Measurements from ENCODE around the gene GPSM1. TPM values are rescaled to one million over a fixed set of nuclear protein-coding genes. Genes with fewer than 3 reads are reported as not detected.

Gene GPSM1
- total RNA-seq, 1 experiment from 2014 or later: 24.7 TPM

DNA sequence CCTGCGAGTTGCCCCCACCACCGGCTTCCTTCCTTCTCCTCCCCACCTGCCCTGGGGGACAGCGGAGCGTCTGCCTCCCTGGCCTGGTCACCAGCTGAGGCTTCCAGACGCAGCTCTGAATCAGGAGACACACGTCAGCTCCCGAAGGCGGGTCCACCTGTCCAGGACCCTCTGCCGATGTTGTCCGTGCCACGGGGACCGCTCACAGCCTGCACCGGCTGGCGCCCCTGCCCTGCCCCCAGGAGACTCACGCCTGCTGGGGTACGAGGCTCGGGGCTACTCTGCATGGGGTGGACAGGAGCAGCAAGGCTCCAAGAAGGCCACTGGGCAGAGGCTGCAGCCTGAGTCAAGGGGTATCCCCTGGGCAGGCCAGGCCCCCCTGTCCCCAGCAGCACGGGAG is 21.5 kb upstream of the GPSM1 start:
- Mint-ChIP-seq H3K9me3 (no peaks in the 10 kb centered on the region), H3K27me3 (ENCODE audit: low read depth) (no peaks in the 10 kb centered on the region), H3K27ac (no peak overlapping the region), H3K36me3 (ENCODE audit: insufficient read depth in 1 of 3, low read depth in 3 of 3) (no peaks in the 10 kb centered on the region), H3K4me3 (no peak overlapping the region), H3K4me1 (no peaks in the 10 kb centered on the region)
- no peaks in the 10 kb centered on the region for H3K79me2 ChIP-seq (ENCODE audit: insufficient read depth, low read length)
- DNase-seq: no peak
- H4K8ac ChIP-seq (replicated peaks; ENCODE audit: insufficient read length, low read depth, low read length): no peak overlapping the region
- no peak overlapping the region for H2AK5ac ChIP-seq (ENCODE audit: insufficient read length, low read length)
- H3K14ac ChIP-seq (ENCODE audit: insufficient read depth, low read length): no peak overlapping the region
- H4K5ac ChIP-seq (ENCODE audit: insufficient read length, low read depth, low read length): no peak overlapping the region
- H3K4me2 ChIP-seq (ENCODE audit: insufficient read depth, insufficient read length, low read length): no peak overlapping the region
- no peak overlapping the region for H3K56ac ChIP-seq (ENCODE audit: insufficient read length, low read depth, low read length)
- H3K4me1 ChIP-seq (ENCODE audit: insufficient read depth, low read length): no peaks in the 10 kb centered on the region
- H3K23ac ChIP-seq (ENCODE audit: insufficient read length, low read depth, low read length): no peak overlapping the region
- H4K91ac ChIP-seq (ENCODE audit: insufficient read length, low read depth, low read length): no peak overlapping the region
- H4K20me1 ChIP-seq (ENCODE audit: control insufficient read depth, insufficient read depth, insufficient read length): no peaks in the 10 kb centered on the region
- H2AFZ ChIP-seq (ENCODE audit: low read length): no peak overlapping the region
- TF ChIP-seq, protein P1, sequence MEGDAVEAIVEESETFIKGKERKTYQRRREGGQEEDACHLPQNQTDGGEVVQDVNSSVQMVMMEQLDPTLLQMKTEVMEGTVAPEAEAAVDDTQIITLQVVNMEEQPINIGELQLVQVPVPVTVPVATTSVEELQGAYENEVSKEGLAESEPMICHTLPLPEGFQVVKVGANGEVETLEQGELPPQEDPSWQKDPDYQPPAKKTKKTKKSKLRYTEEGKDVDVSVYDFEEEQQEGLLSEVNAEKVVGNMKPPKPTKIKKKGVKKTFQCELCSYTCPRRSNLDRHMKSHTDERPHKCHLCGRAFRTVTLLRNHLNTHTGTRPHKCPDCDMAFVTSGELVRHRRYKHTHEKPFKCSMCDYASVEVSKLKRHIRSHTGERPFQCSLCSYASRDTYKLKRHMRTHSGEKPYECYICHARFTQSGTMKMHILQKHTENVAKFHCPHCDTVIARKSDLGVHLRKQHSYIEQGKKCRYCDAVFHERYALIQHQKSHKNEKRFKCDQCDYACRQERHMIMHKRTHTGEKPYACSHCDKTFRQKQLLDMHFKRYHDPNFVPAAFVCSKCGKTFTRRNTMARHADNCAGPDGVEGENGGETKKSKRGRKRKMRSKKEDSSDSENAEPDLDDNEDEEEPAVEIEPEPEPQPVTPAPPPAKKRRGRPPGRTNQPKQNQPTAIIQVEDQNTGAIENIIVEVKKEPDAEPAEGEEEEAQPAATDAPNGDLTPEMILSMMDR (conservative IDR thresholded peaks at IDR 0.05): no peak
- WGBS (ENCODE audit: extremely low coverage, insufficient read length, low lambda C conversion rate): no CpG with 5 or more reads among the region's 18 CpGs
- H2BK12ac ChIP-seq (ENCODE audit: insufficient read length, low read depth, low read length): no peak overlapping the region
- no peak overlapping the region for H2BK15ac ChIP-seq (ENCODE audit: low read depth, low read length)
- no peak overlapping the region for H2BK5ac ChIP-seq (ENCODE audit: insufficient read length, low read length)
- H3K18ac ChIP-seq (ENCODE audit: insufficient read length, low read depth, low read length): no peak overlapping the region
- H3K79me1 ChIP-seq (ENCODE audit: insufficient read depth, low read depth, low read length, poor library complexity, severe bottlenecking): no peaks in the 10 kb centered on the region
- H3K4ac ChIP-seq (ENCODE audit: low read depth, low read length): no peak overlapping the region
- no peak overlapping the region for H2BK20ac ChIP-seq (ENCODE audit: low read depth, low read length, poor library complexity, severe bottlenecking)
- no peaks in the 10 kb centered on the region for H3K9me3 ChIP-seq (ENCODE audit: control insufficient read depth, low read depth, low read length)
- no peak overlapping the region for H3K27ac ChIP-seq (ENCODE audit: insufficient read length, low read depth, low read length)
- no peak overlapping the region for H2BK120ac ChIP-seq (ENCODE audit: low read depth, low read length, poor library complexity, severe bottlenecking)
- H3K27me3 ChIP-seq (ENCODE audit: insufficient read depth, low read length): no peaks in the 10 kb centered on the region
- H3K23me2 ChIP-seq (ENCODE audit: insufficient read length, low read depth, low read length, poor library complexity, severe bottlenecking): no peaks in the 10 kb centered on the region
- no peak overlapping the region for H3T11ph ChIP-seq (ENCODE audit: low read length)
- H3K9ac ChIP-seq (ENCODE audit: extremely low read depth, insufficient read length, low read length): no peak overlapping the region
